Heart left ventricle (tissue), 16 donors: ENCODE data around the gene CGB7. TPM values are rescaled to one million over a fixed set of nuclear protein-coding genes. Genes with fewer than 3 reads are reported as not detected.
A peak's percentile ranks its signal among the peaks of the same experiment; 100 is the strongest.

Experiments used
- ATAC-seq, 4 donors: fragments of 200-7000 bp; cut with Tn5 transposase; one replicate each; pipeline ENCODE4 v1.9.1; 2020 to 2022; ENCODE audit warnings: moderate library complexity in 4 of 4, mild to moderate bottlenecking in 3 of 4, moderate number of reproducible peaks in 1 of 4
- DNase-seq, 5 donors: peaks; one replicate each; pipeline ENCODE4 v3.0.0-alpha.2; 2020
- H3K27ac ChIP-seq, 12 donors: fragments of 200-600 bp; sonication (generic) in 4 of 12; one replicate each; pipeline versions ENCODE4 v1.5.0 to v1.8.0; 2016 to 2022; ENCODE audit warnings: mild to moderate bottlenecking in 2 of 12
- H3K27me3 ChIP-seq, 9 donors: fragments of 200-600 bp; sonication (generic) in 2 of 9; one replicate each; pipeline versions ENCODE4 v1.5.1 to v1.8.0; 2016 to 2022; ENCODE audit warnings: mild to moderate bottlenecking in 3 of 9
- H3K36me3 ChIP-seq, 9 donors: fragments of 200-600 bp; sonication (generic) in 2 of 9; one replicate each; pipeline versions ENCODE4 v1.5.0 to v1.8.0; 2018 to 2022; ENCODE audit warnings: mild to moderate bottlenecking in 2 of 9
- H3K4me1 ChIP-seq, 12 donors: fragments of 200-600 bp; sonication (generic) in 4 of 12; one replicate each; pipeline versions ENCODE4 v1.5.0 to v1.8.0; 2016 to 2022; ENCODE audit warnings: mild to moderate bottlenecking in 3 of 12
- H3K4me3 ChIP-seq, 12 donors: fragments of 200-600 bp; sonication (generic) in 4 of 12; one replicate each; pipeline versions ENCODE4 v1.5.0 to v1.8.0; 2017 to 2022; ENCODE audit warnings: mild to moderate bottlenecking in 9 of 12, moderate library complexity in 4 of 12
- H3K9me3 ChIP-seq, 12 donors: fragments of 200-600 bp; sonication (generic) in 4 of 12; one replicate each; pipeline versions ENCODE4 v1.5.0 to v1.8.0; 2016 to 2022; ENCODE audit warnings: mild to moderate bottlenecking in 1 of 12
- POLR2A ChIP-seq, 2 donors: fragments of 450-650 bp; IDR thresholded peaks; one replicate each; pipeline ENCODE4 v1.6.1; 2017; ENCODE audit warnings: antibody characterized with exemption in 2 of 2, mild to moderate bottlenecking in 2 of 2, moderate library complexity in 2 of 2
- WGBS, 4 donors: extraction: QIAGEN DNeasy Blood & Tissue Kit in 2 of 4; methylation state at CpG; one replicate each; pipeline versions ENCODE4 v1.1.5 to v1.1.7; 2013 to 2018; 5-methylcytosine and 5-hydroxymethylcytosine counted together
- intact Hi-C, 10 donors: fragments of 100-400 bp; cut with DNase I; formaldehyde crosslinking; loops; one replicate each; pipeline versions ENCODE4 v1.11.1 to v1.14.2; 2022
- polyA plus RNA-seq, 2 donors: library from polyadenylated mRNA; stranded (reverse); fragments of 200-250 nt; gene quantifications; one replicate each; pipeline ENCODE4 v1.2.3, GENCODE V29; 2013
- total RNA-seq, 9 donors: library from RNA; depleted of rRNA in 2 of 9; stranded (reverse); fragments of >200 nt in 2 of 9; fragmentation: NEBNext Ultra II Directional in 3 of 9; extraction: Animal tissue kit (Norgen Biotek cat#: 25700) in 3 of 9; gene quantifications; one replicate each; pipeline versions ENCODE4 v1.1.0 to v1.2.4, GENCODE V29; 2016 to 2023
- TF ChIP-seq, protein P1 (sequence below), 12 donors: fragments of 200-600 bp; sonication (generic) in 4 of 12; IDR thresholded peaks; one replicate each; pipeline versions ENCODE4 v1.5.0 to v1.8.0; 2018 to 2022; ENCODE audit warnings: antibody characterized with exemption in 12 of 12, mild to moderate bottlenecking in 5 of 12
- donor health status: ischemic (EF 13 %, LVEDD 7.1; RV severe dilation, severe dysfunction).
- donor health status: healthy with polysubstance abuse.
- donor health status: DM: no; HTN: yes; CAD: no.
- donor health status: DM: no; HTN: no; CAD: no.
- donor health status: ischemic (EF 25% LVEDD 6.9; RV normal size, moderate dysfunction).
- donor health status: ischemic (EF 25% LVEDD 5.7; RV mildly dilated, moderate dysfunction).
- donor health status: healthy.
- donor health status: DM: yes; HTN: yes; CAD: no.
- donor health status: ischemic (EF 35%, LVEDD 5.7; RV mildly dilated, moderate dysfunction).
- donor health status: nonischemic (EF 11% LVEDD 7.7; RV severe dilation, severe dysfunction).
- donor health status: DM: yes; HTN: yes; CAD: no.
- donor health status: PGD.
- donor health status: ischemic (EF 29% LVEDD 5.4; RV normal size, mild dysfunction).
- donor health status: nonischemic (EF 23%, LVEDD 6.1; RV moderate dilation, normal function).

The CGB7 gene
- total and polyA plus RNA-seq, 11 donors: 0.08 to 0.27 (median 0.08) TPM; not detected in 8

DNA sequence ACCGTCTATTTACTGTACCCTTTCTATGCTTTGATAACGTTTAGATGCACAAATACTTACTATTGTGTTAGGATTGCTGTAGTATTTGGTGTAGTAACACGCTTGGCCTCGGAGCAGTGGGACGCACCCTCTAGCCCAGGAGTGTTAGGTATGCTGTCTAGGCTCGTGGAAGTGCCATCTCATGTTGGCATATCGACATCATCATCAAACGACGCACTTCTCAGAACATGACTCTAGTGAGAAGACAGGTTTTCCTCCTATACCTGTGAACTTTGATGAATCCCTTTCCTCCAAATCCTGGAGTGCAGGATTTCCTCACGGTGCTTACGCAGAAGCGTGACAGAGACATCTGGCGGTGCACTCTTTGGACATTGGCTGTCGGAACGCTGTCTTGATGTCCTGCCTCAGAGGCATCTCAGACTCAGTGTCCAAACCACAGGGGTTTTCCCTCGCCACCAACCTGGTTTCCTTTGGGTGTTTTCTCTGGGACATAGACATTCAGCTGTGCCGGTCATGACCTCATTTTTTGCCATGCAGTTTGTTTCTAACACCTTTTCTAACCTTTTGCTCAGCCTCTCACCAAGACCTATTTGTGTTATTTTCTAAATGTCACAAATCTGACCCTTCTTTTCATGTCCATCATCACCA is 34.0 kb upstream of the CGB7 start:
- H3K9me3 ChIP-seq: no peaks in the 10 kb centered on the region
- H3K36me3 ChIP-seq: peaks cover 3 to 99% (median 87%) of the 10 kb centered on the region in 9 donors
- no peak for DNase-seq

DNA sequence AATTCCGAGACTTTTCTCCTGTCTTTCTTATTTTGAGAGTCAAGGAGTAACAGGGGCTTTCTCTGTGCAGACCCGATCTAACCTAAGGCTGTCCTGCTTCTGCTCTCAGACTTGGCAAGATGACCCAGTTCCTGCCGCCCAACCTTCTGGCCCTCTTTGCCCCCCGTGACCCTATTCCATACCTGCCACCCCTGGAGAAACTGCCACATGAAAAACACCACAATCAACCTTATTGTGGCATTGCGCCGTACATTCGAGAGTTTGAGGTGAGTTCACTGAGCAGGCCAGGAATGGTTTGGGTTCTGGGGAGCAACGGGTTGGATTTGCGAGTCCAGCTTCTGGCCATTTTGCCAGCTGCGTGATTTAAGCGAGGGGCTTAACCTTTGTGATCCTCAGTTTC is 28.7 kb upstream of the CGB7 start:
- peaks cover 3 to 47% (median 40%) of the 10 kb centered on the region in 9 donors for H3K36me3 ChIP-seq
- intact Hi-C loops: loop anchor here in 1 of 10 donors (5.0 kb wide), 1 partner anchor 71 kb away; the partner anchor contains the start of genes HRC and TRPM4
- no peaks in the 10 kb centered on the region for H3K9me3 ChIP-seq
- peak overlapping the region in 6 of 12 donors; percentile 84 to 94 (median 90) for H3K27ac ChIP-seq
- ATAC-seq (no peak), DNase-seq (no peak)
- 49 to 65% (median 53%) methylated on average over 11 of the region's 11 CpGs for WGBS, 4 donors
- no peak for TF ChIP-seq POLR2A (IDR thresholded peaks at IDR 0.05)
- TF ChIP-seq, protein P1, sequence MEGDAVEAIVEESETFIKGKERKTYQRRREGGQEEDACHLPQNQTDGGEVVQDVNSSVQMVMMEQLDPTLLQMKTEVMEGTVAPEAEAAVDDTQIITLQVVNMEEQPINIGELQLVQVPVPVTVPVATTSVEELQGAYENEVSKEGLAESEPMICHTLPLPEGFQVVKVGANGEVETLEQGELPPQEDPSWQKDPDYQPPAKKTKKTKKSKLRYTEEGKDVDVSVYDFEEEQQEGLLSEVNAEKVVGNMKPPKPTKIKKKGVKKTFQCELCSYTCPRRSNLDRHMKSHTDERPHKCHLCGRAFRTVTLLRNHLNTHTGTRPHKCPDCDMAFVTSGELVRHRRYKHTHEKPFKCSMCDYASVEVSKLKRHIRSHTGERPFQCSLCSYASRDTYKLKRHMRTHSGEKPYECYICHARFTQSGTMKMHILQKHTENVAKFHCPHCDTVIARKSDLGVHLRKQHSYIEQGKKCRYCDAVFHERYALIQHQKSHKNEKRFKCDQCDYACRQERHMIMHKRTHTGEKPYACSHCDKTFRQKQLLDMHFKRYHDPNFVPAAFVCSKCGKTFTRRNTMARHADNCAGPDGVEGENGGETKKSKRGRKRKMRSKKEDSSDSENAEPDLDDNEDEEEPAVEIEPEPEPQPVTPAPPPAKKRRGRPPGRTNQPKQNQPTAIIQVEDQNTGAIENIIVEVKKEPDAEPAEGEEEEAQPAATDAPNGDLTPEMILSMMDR (IDR thresholded peaks at IDR 0.05): no peak
- peaks cover 0 to 36% (median 27%) of the 10 kb centered on the region in 12 donors for H3K4me1 ChIP-seq
- peak overlapping the region; percentile 81 to 99 (median 90) for H3K4me3 ChIP-seq
- H3K27me3 ChIP-seq: peaks cover 0 to under 1% (median 0%) of the 10 kb centered on the region in 9 donors

More for the DNA sequence above, 34.0 kb upstream of the CGB7 start:
- Histone ChIP-seq H3K27ac (no peak overlapping the region), H3K4me3 (no peak overlapping the region), H3K4me1 (peaks cover 0 to 45% (median 31%) of the 10 kb centered on the region in 12 donors), H3K27me3 (no peaks in the 10 kb centered on the region)
- TF ChIP-seq, protein P1 (IDR thresholded peaks at IDR 0.05): no peak
- no peak for TF ChIP-seq POLR2A (IDR thresholded peaks at IDR 0.05)
- intact Hi-C loops: no loop called here
- no peak for ATAC-seq
- 90 to 92% (median 91%) methylated on average over 17 of the region's 17 CpGs for WGBS, 4 donors

DNA sequence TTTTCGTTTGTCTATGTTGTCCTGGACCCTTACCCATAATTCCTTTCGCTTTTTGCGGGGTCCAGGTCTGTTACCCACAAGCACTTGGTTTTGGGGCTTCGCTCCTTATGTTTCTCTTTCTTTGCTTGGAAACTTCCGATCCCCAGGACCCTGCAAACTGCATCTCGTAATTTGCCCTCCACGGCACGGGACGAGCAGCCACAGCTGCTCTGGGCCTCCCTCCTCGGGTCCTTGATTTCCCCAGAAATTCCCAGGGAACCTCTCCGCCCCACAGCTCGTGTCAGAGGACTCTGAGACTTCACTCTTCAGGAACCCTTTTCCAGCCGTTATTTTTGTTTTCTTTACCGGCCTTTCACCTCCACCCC is 28.3 kb upstream of the CGB7 start:
- H3K9me3 ChIP-seq: no peaks in the 10 kb centered on the region
- peaks cover 0 to 3% (median 0%) of the 10 kb centered on the region in 9 donors for H3K27me3 ChIP-seq
- ATAC-seq: no peak
- 0 to 1% (median 0%) methylated on average over 14 of the region's 14 CpGs for WGBS, 4 donors
- H3K4me1 ChIP-seq: peaks cover 0 to 36% (median 27%) of the 10 kb centered on the region in 12 donors
- peak overlapping the region; percentile 42 to 94 (median 87) for H3K27ac ChIP-seq
- H3K4me3 ChIP-seq: peak overlapping the region; percentile 81 to 99 (median 90)
- peaks cover 3 to 43% (median 36%) of the 10 kb centered on the region in 9 donors for H3K36me3 ChIP-seq
- intact Hi-C loops: loop anchor here in 1 of 10 donors (5.0 kb wide), 1 partner anchor 71 kb away; the partner anchor contains the start of genes HRC and TRPM4
- no peak for DNase-seq
- TF ChIP-seq, protein P1 (IDR thresholded peaks at IDR 0.05): no peak
- TF ChIP-seq POLR2A (IDR thresholded peaks at IDR 0.05): no peak
